DOHH2 (cell line): ENCODE results near the gene SORT1.

Experiments
- CTCF ChIP-seq: fragments of 200-600 bp; sonication (generic); IDR thresholded peaks from one replicate; pipeline ENCODE4 v1.5.1; 2014; ENCODE audit warnings: antibody characterized with exemption, mild to moderate bottlenecking, low read depth, low read length; ENCODE audit not compliant: poor library complexity, severe bottlenecking
- EZH2phosphoT487 ChIP-seq: fragments of 200-600 bp; sonication (generic); IDR thresholded peaks from 2 replicates; pipeline ENCODE4 v1.6.1; 2017; ENCODE audit warnings: borderline replicate concordance, mild to moderate bottlenecking, antibody characterized with exemption, low read length, moderate library complexity, mixed read lengths

GRCh38 chr1:109275706-109276345 is 121.9 kb downstream of the SORT1 start:
- TF ChIP-seq CTCF = no peak
- no peak for TF ChIP-seq EZH2phosphoT487
